Measurements from ENCODE around the gene LGALS12. TPM values are rescaled to one million over a fixed set of nuclear protein-coding genes. Genes with fewer than 3 reads are reported as not detected.
"Not testable (repeated sequence)": the region's sequence is repeated elsewhere in the genome, so short reads cannot be mapped to it uniquely, and the experiment has no call there.

The LGALS12 gene
- total RNA-seq, 1 experiment from 2014 or later: 1.4 TPM

GRCh38 chr11:63504933-63505586 lies 824 bp upstream of the LGALS12 start:
- no peak for DNase-seq (ENCODE audit: low spot score)

GRCh38 chr11:63506876-63507275 lies 992 bp downstream of the LGALS12 start:
- no peak for DNase-seq (ENCODE audit: low spot score)

- no peak for DNase-seq (ENCODE audit: low spot score)
Measured at GRCh38 chr11:63507511-63507910, 1.6 kb downstream of the LGALS12 start.

GRCh38 chr11:63508009-63508408 lies 2.1 kb downstream of the LGALS12 start:
- DNase-seq (ENCODE audit: low spot score): peak; percentile 44

GRCh38 chr11:63508745-63509144 lies 2.9 kb downstream of the LGALS12 start:
- DNase-seq (ENCODE audit: low spot score): no peak

- no peak for DNase-seq (ENCODE audit: low spot score)
Measured at GRCh38 chr11:63510360-63511047, 4.6 kb downstream of the LGALS12 start.

GRCh38 chr11:63511048-63511748 lies 5.3 kb downstream of the LGALS12 start:
- DNase-seq (ENCODE audit: low spot score): no peak

GRCh38 chr11:63512816-63513215 lies 6.9 kb downstream of the LGALS12 start:
- DNase-seq (ENCODE audit: low spot score): no peak

- DNase-seq (ENCODE audit: low spot score): no peak
Measured at GRCh38 chr11:63516109-63516508, 10.2 kb downstream of the LGALS12 start.

- DNase-seq (ENCODE audit: low spot score): no peak
Measured at GRCh38 chr11:63517156-63517555, 11.3 kb downstream of the LGALS12 start.

- peak; percentile 51 for DNase-seq (ENCODE audit: low spot score)
Measured at GRCh38 chr11:63518548-63518947, 12.7 kb downstream of the LGALS12 start.

- no peak for DNase-seq (ENCODE audit: low spot score)
Measured at GRCh38 chr11:63520606-63521170, 14.8 kb downstream of the LGALS12 start.

GRCh38 chr11:63521896-63522295 lies 16.0 kb downstream of the LGALS12 start:
- no peak for DNase-seq (ENCODE audit: low spot score)

- no peak for DNase-seq (ENCODE audit: low spot score)
Measured at GRCh38 chr11:63523151-63523550, 17.3 kb downstream of the LGALS12 start.

GRCh38 chr11:63527667-63528066 lies 21.8 kb downstream of the LGALS12 start:
- no peak for DNase-seq (ENCODE audit: low spot score)

- DNase-seq (ENCODE audit: low spot score): not testable (repeated sequence)
Measured at GRCh38 chr11:63528156-63528555, 22.3 kb downstream of the LGALS12 start.

GRCh38 chr11:63528729-63529278 lies 22.9 kb downstream of the LGALS12 start:
- not testable (repeated sequence) for DNase-seq (ENCODE audit: low spot score)

- DNase-seq (ENCODE audit: low spot score): not testable (repeated sequence)
Measured at GRCh38 chr11:63529373-63529772, 23.5 kb downstream of the LGALS12 start.

- no peak for DNase-seq (ENCODE audit: low spot score)
Measured at GRCh38 chr11:63530021-63530420, 24.1 kb downstream of the LGALS12 start.

GRCh38 chr11:63531074-63531792 lies 25.3 kb downstream of the LGALS12 start:
- DNase-seq (ENCODE audit: low spot score): peak; percentile 90

GRCh38 chr11:63532117-63532516 lies 26.2 kb downstream of the LGALS12 start:
- no peak for DNase-seq (ENCODE audit: low spot score)

Measured in H4 (cell line).